Breast epithelium (tissue), 4 donors: ENCODE data around the gene RPL10A. TPM values are rescaled to one million over a fixed set of nuclear protein-coding genes. Genes with fewer than 3 reads are reported as not detected.

Experiments
- DNase-seq, 2 donors: peaks; one replicate each; pipeline ENCODE4 v3.0.0-alpha.2; 2019; ENCODE audit warnings: low spot score in 2 of 2
- H3K27ac ChIP-seq, 2 donors: fragments of 200-600 bp; sonication (generic) in 1 of 2; one replicate each; pipeline ENCODE4 v1.5.1; 2016 to 2019; ENCODE audit warnings: mild to moderate bottlenecking in 1 of 2
- H3K27me3 ChIP-seq, 2 donors: fragments of 200-600 bp; sonication (generic) in 1 of 2; one replicate each; pipeline versions ENCODE4 v1.5.1 to v1.6.0; 2017 to 2019; ENCODE audit warnings: control low read depth in 1 of 2, mild to moderate bottlenecking in 1 of 2
- H3K36me3 ChIP-seq: fragments of 200-600 bp; one replicate; pipeline ENCODE4 v1.5.1; 2019
- H3K4me1 ChIP-seq, 2 donors: fragments of 200-600 bp; sonication (generic); one replicate each; pipeline ENCODE4 v1.5.1; 2016 to 2019; ENCODE audit warnings: control low read depth in 1 of 2
- H3K4me3 ChIP-seq, 3 donors: fragments of 200-600 bp; sonication (generic); 1 replicate in 2 of 3; 2 replicates in 1 of 3; pipeline ENCODE4 v1.5.1; 2016 to 2019; ENCODE audit warnings: mild to moderate bottlenecking in 3 of 3, moderate library complexity in 2 of 3
- H3K9me3 ChIP-seq, 2 donors: fragments of 200-600 bp; sonication (generic) in 1 of 2; one replicate each; pipeline ENCODE4 v1.5.1; 2016 to 2019; ENCODE audit warnings: control low read depth in 1 of 2
- CTCF ChIP-seq, 3 donors: fragments of 450-650 bp; IDR thresholded peaks; one replicate each; pipeline ENCODE4 v1.5.1; 2016 to 2017; ENCODE audit warnings: antibody characterized with exemption in 3 of 3, mild to moderate bottlenecking in 3 of 3, moderate library complexity in 3 of 3
- POLR2A ChIP-seq: fragments of 450-650 bp; IDR thresholded peaks from one replicate; pipeline ENCODE4 v1.6.1; 2016; ENCODE audit warnings: antibody characterized with exemption, mild to moderate bottlenecking, moderate library complexity
- POLR2AphosphoS5 ChIP-seq, 3 donors: sonication (generic); formaldehyde crosslinking; IDR thresholded peaks; one replicate each; pipeline ENCODE4 v1.6.1; 2017; ENCODE audit warnings: antibody characterized with exemption in 3 of 3
- intact Hi-C: fragments of 100-400 bp; cut with DNase I; formaldehyde crosslinking; loops from one replicate; pipeline ENCODE4 v1.15.1; 2023; ENCODE audit warnings: low total_unique reads
- total RNA-seq, 3 donors: library from RNA; depleted of rRNA; stranded (reverse); fragments of >200 nt; gene quantifications; one replicate each; pipeline ENCODE4 v1.1.0, GENCODE V29; 2016

The RPL10A gene
- total RNA-seq, 3 donors from 2014 or later = 1,177 to 2,549 (median 2,082) TPM

- no peaks in the 10 kb centered on the region for H3K9me3 ChIP-seq
- peaks cover 8 to 28% of the 10 kb centered on the region in 2 donors for H3K4me1 ChIP-seq
- no peaks in the 10 kb centered on the region for H3K36me3 ChIP-seq
- no peaks in the 10 kb centered on the region for H3K27me3 ChIP-seq
- DNase-seq = peak; percentile 66 to 72
- TF ChIP-seq POLR2A (no peak), POLR2AphosphoS5 (IDR thresholded peaks at IDR 0.05) (no peak), CTCF (IDR thresholded peaks at IDR 0.05) (no peak)
- intact Hi-C loops = no loop called here
- H3K27ac ChIP-seq = peak within 1 kb of the TSS; percentile 98 to 99
- H3K4me3 ChIP-seq = peak within 1 kb of the TSS; percentile 76 to 98 (median 93)
Measured at GRCh38 chr6:35496841-35497570, 28.8 kb downstream of the RPL10A start, which contains the start of gene TEAD3. Gene TEAD3 (minus strand): TSS chr6:35497079.

DNA sequence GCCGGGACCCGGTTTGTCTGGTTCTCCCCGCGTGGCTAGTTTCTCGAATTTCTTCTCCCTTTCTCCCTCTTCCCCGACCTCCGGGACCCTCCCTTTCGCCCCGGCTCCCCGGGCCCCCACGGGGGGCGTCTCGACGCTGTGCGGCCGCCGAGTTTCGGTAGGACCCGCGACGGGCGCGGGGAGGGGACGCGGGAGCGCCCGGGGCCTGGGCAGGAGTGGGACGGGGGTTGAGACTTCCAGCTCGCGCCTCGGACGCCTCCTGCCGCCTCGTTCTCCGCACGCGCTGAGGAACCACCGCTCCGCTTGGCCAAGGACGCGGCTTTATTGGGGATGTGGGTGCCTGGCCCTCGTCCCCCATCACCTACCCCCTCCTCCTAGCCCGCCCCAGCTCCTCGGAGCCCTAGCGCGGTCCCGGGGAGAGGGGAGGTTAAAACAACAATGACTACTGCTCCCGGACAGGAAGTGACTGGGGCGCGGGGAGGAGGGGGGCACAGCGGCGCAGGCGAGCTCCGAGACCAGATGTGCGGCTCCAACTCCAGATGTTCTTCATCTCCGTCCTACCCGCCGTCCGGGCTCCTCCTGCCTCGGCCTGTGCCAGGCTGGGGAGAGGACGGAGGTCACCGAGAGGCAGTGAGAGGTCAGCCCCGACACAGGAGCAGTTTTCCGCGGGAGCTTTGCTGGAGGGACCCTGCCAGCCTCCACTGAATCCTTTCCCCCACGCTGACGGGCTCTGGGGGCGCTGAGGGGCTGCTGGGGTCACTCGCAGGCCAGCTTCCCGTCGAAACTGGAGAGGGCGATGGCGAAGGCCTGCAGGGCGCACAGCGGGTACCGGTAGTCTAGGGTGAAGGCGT, 29.6 kb downstream of the RPL10A start:
- peak overlapping the region; percentile 98 to 99 for H3K27ac ChIP-seq
- no peaks in the 10 kb centered on the region for H3K9me3 ChIP-seq
- H3K27me3 ChIP-seq = no peaks in the 10 kb centered on the region
- peak overlapping the region; percentile 76 to 98 (median 93) for H3K4me3 ChIP-seq
- intact Hi-C loops = no loop called here
- no peaks in the 10 kb centered on the region for H3K36me3 ChIP-seq
- peaks cover 7 to 20% of the 10 kb centered on the region in 2 donors for H3K4me1 ChIP-seq
- DNase-seq = peak; percentile 71
- TF ChIP-seq POLR2A = peak; percentile 4
- peak; percentile 71 to 75 (median 73) for TF ChIP-seq POLR2AphosphoS5 (IDR thresholded peaks at IDR 0.05)
- peak in 1 of 3 donors; percentile 7 for TF ChIP-seq CTCF (IDR thresholded peaks at IDR 0.05)

DNA sequence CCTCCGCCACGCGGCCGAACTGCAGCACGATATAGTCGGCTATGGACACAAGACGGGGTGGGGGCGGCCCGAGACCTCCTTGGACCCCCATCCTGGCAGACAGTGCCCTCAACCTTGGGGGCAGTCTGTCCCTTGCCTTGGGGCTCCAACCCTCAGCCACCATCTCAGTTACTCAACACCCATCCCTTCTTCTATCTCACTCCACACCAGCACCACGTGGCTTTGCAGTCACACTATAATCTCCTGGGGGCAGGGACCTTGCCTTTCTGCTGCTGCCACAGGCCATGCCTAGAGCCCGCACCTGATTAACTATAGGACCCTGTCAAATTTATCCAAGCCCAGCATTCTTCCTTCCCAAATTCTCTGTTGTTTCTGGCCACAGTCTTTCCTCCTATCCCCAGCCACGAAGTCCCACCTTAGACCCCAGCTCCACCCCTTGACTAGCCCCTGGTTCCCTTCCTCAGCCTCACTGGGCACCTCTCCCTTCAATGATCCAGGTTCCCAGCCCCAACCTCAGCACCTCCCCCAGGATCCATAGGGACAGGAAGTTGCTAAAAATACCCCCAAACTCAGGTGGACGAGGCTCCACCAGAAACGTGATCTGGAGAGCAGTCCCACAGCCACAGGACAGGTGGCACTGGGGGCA, 30.3 kb downstream of the RPL10A start:
- intact Hi-C loops = no loop called here

GRCh38 chr6:35499372-35499771, 31.2 kb downstream of the RPL10A start:
- intact Hi-C loops = no loop called here
- TF ChIP-seq CTCF (IDR thresholded peaks at IDR 0.05) = no peak
- no peak for TF ChIP-seq POLR2AphosphoS5 (IDR thresholded peaks at IDR 0.05)
- TF ChIP-seq POLR2A = no peak

More for the DNA sequence above, 30.3 kb downstream of the RPL10A start:
- Histone ChIP-seq H3K36me3 (no peaks in the 10 kb centered on the region), H3K27ac (peak overlapping the region; percentile 98 to 99), H3K4me1 (peaks cover 7 to 17% of the 10 kb centered on the region in 2 donors), H3K9me3 (no peaks in the 10 kb centered on the region), H3K4me3 (peak overlapping the region; percentile 76 to 98 (median 93)), H3K27me3 (no peaks in the 10 kb centered on the region)
- TF ChIP-seq POLR2A (no peak), CTCF (IDR thresholded peaks at IDR 0.05) (no peak), POLR2AphosphoS5 (IDR thresholded peaks at IDR 0.05) (no peak)
- no peak for DNase-seq

More at GRCh38 chr6:35499372-35499771, 31.2 kb downstream of the RPL10A start:
- DNase-seq = no peak
- Histone ChIP-seq H3K4me3 (no peak overlapping the region), H3K27me3 (no peaks in the 10 kb centered on the region), H3K9me3 (no peaks in the 10 kb centered on the region), H3K4me1 (peaks cover 3 to 8% of the 10 kb centered on the region in 2 donors), H3K27ac (no peak overlapping the region), H3K36me3 (no peaks in the 10 kb centered on the region)
